Right renal cortex interstitium (tissue), 3 donors: ENCODE results near the gene GCDH. TPM values are rescaled to one million over a fixed set of nuclear protein-coding genes. Genes with fewer than 3 reads are reported as not detected.

Source experiments
- DNase-seq, 3 donors: peaks; one replicate each; pipeline ENCODE4 v3.0.0-alpha.2; 2013; ENCODE audit warnings: low read depth in 3 of 3, low spot score in 2 of 3
- polyA plus RNA-seq, 3 donors: library from polyadenylated mRNA; unstranded; fragments of 120-200 nt; gene quantifications; one replicate each; pipeline ENCODE4 v1.2.1, GENCODE V29; 2013; ENCODE audit not compliant: insufficient read length in 3 of 3

GCDH gene
- polyA plus RNA-seq, 3 donors = 24.0 to 30.4 (median 27.6) TPM

DNA sequence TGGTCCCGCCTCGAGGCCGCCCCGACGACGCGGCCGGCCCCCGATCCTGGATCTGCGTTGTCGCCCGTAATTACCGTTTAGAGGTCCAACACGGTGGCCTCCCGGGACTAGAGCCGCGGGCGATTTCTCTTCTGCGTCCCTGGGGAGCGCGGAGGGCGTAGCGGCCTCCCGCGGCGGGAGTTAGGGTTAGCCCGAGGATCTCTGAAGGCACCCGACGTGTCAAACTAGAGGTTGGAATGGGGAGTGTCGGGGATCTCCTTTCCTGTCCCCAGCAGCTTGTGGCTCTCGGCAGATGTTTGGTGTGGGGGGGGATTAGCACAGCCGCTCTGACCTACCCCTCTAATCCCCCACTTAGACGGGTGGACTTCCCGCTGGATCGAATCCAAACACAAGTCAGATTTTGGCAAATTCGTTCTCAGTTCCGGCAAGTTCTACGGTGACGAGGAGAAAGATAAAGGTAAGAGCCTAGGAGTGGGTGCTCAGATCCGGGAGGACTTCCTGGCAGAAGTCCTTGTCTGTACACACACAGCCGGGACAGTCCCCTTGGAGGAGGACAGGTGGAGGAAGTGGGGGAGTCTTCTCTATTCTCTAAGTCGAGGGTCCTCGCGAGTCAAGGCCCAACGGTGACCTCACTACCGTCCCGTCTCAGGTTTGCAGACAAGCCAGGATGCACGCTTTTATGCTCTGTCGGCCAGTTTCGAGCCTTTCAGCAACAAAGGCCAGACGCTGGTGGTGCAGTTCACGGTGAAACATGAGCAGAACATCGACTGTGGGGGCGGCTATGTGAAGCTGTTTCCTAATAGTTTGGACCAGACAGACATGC lies 48.0 kb downstream of the GCDH start:
- DNase-seq = no peak

DNA sequence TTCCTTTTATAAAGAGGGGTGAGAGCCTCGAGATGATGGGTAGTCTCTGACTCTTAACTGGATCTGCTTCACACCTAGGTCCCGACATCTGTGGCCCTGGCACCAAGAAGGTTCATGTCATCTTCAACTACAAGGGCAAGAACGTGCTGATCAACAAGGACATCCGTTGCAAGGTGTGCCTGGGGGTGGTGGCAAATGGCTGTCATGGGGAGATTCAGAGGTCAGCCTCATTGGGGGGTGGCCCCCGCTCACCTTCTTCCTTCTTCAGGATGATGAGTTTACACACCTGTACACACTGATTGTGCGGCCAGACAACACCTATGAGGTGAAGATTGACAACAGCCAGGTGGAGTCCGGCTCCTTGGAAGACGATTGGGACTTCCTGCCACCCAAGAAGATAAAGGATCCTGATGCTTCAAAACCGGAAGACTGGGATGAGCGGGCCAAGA lies 49.0 kb downstream of the GCDH start:
- DNase-seq = no peak

DNA sequence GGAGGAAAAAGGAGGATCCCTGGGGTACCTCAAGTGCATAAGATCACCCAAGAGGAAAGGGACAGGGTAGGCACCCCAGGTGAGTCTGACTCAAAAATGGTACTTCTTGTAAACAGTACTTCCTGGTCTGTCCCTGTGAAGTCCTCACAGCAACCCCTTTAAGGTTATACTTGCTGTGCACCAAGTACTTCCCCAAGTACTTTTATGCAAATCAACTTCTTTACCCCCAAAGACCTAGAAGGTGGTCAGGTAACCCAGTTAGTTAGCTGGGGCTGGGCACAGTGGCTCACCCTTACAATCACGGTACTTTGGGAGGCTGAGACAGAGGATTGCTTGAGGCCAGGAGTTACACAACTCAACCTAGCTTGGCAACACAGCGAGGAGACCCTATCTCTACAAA lies 49.9 kb downstream of the GCDH start:
- no peak for DNase-seq

DNA sequence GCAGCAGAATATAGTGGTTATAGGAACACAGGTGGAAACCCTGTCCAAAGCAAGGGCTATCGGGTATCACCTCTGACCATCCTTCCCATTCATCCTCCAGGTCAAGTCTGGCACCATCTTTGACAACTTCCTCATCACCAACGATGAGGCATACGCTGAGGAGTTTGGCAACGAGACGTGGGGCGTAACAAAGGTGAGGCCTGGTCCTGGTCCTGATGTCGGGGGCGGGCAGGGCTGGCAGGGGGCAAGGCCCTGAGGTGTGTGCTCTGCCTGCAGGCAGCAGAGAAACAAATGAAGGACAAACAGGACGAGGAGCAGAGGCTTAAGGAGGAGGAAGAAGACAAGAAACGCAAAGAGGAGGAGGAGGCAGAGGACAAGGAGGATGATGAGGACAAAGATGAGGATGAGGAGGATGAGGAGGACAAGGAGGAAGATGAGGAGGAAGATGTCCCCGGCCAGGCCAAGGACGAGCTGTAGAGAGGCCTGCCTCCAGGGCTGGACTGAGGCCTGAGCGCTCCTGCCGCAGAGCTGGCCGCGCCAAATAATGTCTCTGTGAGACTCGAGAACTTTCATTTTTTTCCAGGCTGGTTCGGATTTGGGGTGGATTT lies 52.6 kb downstream of the GCDH start:
- DNase-seq = no peak

DNA sequence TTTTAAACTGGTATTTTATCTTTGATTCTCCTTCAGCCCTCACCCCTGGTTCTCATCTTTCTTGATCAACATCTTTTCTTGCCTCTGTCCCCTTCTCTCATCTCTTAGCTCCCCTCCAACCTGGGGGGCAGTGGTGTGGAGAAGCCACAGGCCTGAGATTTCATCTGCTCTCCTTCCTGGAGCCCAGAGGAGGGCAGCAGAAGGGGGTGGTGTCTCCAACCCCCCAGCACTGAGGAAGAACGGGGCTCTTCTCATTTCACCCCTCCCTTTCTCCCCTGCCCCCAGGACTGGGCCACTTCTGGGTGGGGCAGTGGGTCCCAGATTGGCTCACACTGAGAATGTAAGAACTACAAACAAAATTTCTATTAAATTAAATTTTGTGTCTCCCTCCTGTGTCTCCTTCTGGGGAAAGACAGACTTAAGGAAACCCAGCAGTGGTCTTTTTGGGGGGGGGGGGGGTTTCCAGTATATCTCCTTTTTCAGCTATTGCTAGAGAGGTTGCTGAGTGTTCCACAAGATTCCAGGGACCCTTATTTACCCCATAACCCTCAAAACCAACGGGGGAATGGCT lies 53.2 kb downstream of the GCDH start:
- DNase-seq = no peak

DNA sequence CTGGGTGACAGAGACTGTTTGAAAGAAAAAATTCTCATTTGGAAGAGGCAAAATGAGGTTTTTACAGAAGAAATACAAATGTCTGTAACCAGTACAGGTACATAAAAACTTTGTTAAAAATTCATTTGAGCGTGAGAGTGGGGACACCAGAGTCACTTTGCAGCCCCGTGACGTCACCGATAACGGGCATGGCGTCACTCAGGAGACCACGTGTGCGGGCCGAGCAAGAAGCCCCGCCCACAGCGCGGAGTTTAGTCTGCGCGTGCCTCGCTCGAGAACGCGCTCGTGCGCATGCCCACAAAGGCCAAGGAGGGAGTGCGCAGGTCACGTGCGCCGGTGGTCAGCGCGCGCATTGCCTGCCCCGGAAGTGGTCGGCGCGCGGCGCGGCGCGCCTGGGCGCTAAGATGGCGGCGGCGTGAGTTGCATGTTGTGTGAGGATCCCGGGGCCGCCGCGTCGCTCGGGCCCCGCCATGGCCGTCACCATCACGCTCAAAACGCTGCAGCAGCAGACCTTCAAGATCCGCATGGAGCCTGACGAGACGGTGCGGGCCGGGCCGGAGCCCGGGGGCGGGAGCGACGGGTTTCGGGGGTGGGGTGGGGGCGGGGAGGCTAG lies 54.6 kb downstream of the GCDH start, which contains the start of gene RAD23A:
Gene RAD23A, plus strand, starts transcription at position 384 of the 613 bp plus-strand sequence. Its CDS starts 87 bp downstream, at position 471.
- peak; percentile 93 to 96 (median 96) for DNase-seq

DNA sequence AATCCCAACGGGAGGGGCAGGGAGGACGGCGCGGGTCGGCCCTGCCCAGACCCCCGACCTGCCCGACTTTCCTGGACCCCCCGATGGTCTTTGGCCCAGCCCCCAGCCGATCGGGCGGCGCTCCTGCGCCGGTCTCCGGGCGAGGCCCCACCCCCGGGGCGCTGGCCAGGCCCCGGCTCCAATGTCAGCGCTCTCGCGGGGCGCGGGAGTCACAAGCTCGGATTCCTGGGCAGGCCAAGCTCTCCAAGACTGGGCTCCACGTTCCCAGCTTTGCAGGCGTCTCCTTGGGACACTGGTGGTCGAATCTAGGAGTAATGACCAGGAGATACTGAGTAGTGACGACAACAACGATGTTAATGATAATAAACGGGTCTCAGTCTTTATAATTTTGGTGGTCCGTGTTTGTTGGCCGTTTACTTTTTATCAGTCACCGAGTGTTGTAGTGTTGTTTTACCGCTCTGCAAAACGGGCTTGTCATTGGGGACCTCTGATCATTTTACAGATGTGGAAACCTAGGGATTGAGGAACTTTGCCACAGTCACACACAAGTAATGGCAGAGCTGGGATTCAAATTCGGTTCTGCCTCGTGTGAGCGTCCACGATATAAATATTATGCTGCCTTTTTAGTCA lies 55.2 kb downstream of the GCDH start:
- no peak for DNase-seq

DNA sequence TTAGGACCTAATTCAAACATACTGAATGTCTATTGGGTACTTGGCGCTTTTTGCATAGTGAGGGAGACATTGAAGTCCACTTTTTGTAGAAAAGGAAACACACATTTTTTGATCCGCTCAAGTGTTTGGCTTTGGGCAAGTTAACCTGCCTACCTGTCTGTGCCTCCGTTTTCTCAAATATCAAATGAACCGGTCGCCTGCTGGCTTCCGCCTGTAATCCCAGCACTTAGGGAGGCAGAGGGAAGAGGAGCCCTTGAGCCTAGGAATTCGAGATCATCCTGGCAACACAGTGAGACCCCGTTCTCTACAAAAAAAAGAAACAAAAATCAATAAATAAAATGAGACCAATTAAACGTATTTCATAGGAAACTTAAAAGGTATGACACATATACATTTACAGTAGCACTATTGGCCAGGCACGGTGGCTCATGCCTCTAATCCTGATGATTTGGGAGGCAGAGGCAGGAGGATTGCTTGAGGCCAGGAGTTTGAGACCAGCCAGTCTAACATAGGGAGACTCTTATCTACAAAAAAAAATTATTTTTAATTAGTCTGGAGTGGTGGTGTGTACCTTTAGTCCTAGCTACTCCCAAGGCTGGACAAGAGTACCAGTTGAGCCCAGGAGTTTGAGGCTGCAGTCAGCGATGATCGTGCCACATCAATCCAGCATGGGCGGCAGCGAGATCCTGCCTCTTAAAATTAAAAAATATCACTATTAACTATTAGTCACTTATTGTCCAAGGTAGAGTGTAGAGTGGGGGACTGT lies 56.0 kb downstream of the GCDH start:
- no peak for DNase-seq

DNA sequence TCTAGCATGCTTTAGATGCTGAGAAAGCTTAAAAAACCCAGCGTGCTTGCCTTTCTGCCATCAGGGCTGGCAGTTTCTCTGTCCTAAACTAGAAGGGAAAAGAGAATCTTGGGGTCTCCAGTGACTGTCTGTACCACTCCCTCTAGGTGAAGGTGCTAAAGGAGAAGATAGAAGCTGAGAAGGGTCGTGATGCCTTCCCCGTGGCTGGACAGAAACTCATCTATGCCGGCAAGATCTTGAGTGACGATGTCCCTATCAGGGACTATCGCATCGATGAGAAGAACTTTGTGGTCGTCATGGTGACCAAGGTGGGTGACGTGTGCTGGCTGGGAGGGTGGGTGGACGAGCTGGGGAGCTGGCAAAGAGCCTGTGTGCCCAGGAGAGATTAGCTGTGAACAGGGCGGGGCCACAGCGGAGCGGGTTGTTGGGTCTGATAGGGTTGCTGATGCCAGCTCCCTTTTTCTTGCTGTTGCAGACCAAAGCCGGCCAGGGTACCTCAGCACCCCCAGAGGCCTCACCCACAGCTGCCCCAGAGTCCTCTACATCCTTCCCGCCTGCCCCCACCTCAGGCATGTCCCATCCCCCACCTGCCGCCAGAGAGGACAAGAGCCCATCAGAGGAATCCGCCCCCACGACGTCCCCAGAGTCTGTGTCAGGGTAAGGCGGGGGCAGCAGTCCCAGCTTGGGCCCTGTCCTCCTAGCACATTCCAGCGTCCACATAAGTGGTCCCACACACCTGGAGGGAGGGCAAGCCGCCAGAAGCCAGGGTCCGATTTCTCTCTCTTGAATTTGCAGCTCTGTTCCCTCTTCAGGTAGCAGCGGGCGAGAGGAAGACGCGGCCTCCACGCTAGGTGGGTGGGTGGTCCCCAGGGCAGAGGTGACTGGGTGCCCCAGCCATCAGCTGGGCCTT lies 57.0 kb downstream of the GCDH start:
- DNase-seq = no peak

DNA sequence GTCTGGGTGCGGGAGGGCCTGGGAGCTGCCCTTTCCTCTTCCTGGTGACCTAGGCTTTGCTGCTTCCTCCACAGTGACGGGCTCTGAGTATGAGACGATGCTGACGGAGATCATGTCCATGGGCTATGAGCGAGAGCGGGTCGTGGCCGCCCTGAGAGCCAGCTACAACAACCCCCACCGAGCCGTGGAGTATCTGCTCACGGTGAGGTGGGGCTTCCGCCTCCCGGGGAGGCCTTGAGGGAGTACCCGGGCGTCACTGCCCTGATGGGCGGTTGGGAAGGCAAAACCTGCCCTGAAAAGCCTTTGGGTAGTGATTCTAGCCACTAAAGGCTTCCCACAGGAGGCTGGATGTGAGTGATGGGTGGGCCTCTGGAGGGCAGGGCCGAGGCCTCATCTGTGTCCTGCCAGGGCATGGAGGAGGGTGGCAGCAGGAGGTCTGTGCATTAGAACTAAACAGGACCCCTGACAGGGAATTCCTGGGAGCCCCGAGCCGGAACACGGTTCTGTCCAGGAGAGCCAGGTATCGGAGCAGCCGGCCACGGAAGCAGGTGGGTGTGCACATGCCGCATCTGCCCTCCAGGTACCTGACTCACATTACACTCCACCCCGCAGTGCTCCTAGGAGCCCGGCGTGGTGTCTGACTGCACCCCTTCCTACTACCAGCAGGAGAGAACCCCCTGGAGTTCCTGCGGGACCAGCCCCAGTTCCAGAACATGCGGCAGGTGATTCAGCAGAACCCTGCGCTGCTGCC lies 57.8 kb downstream of the GCDH start:
- DNase-seq = no peak

Other genes with a start within 250 kb of the GCDH start
- gene MAN2B1, start 224.4 kb upstream of the GCDH start, polyA plus RNA-seq = 10 to 100 TPM; 23.6 to 26.0 (median 24.1) TPM
- 10 to 100 TPM; 11.9 to 14.5 (median 13.7) TPM for gene WDR83, start 224.4 kb upstream of the GCDH start, polyA plus RNA-seq
- gene DHPS, start 209.3 kb upstream of the GCDH start, polyA plus RNA-seq = 10 to 100 TPM; 72.8 to 76.2 (median 72.9) TPM
- gene GNG14, start 203.2 kb upstream of the GCDH start, polyA plus RNA-seq = not detected
- 10 to 100 TPM; 12.0 to 14.3 (median 12.6) TPM for gene FBXW9, start 194.5 kb upstream of the GCDH start, polyA plus RNA-seq
- 10 to 100 TPM; 62.2 to 66.0 (median 62.9) TPM for gene TNPO2, start 167.2 kb upstream of the GCDH start, polyA plus RNA-seq
- gene TRIR, start 156.5 kb upstream of the GCDH start, polyA plus RNA-seq = 100 to 1,000 TPM; 125 to 160 (median 151) TPM
- 10 to 100 TPM; 83.8 to 97.1 (median 89.2) TPM for gene GET3, start 153.7 kb upstream of the GCDH start, polyA plus RNA-seq
- under 1 TPM in 2 of 3 donors, not detected in 1; 0.07 to 0.08 TPM for gene BEST2, start 139.4 kb upstream of the GCDH start, polyA plus RNA-seq
- 10 to 100 TPM; 34.5 to 47.7 (median 42.4) TPM for gene HOOK2, start 115.6 kb upstream of the GCDH start, polyA plus RNA-seq
- gene JUNB, start 99.7 kb upstream of the GCDH start, polyA plus RNA-seq = 10 to 100 TPM; 21.4 to 47.8 (median 32.9) TPM
- 100 to 1,000 TPM; 286 to 323 (median 296) TPM for gene PRDX2, start 89.4 kb upstream of the GCDH start, polyA plus RNA-seq
- 1 to 10 TPM; 1.7 to 7.5 (median 5.9) TPM for gene THSD8, start 89.1 kb upstream of the GCDH start, polyA plus RNA-seq
- 10 to 100 TPM; 31.6 to 35.6 (median 34.9) TPM for gene RNASEH2A, start 84.6 kb upstream of the GCDH start, polyA plus RNA-seq
- not detected for gene RTBDN, start 56.6 kb upstream of the GCDH start, polyA plus RNA-seq
- gene MAST1, start 52.6 kb upstream of the GCDH start, polyA plus RNA-seq = under 1 TPM; 0.80 to 0.99 (median 0.89) TPM
- 10 to 100 TPM; 10.1 to 15.0 (median 11.6) TPM for gene DNASE2, start 9.7 kb upstream of the GCDH start, polyA plus RNA-seq
- gene KLF1, start 4.0 kb upstream of the GCDH start, polyA plus RNA-seq = under 1 TPM; 0.39 to 0.44 (median 0.40) TPM
- 1 to 10 TPM; 1.7 to 3.6 (median 2.7) TPM for gene SYCE2, start 28.1 kb downstream of the GCDH start, polyA plus RNA-seq
- 10 to 100 TPM; 42.7 to 49.7 (median 42.7) TPM for gene FARSA, start 42.6 kb downstream of the GCDH start, polyA plus RNA-seq
- 1,000 to 10,000 TPM in 1 of 3 donors, 100 to 1,000 TPM in 2; 833 to 1,059 (median 960) TPM for gene CALR, start 47.4 kb downstream of the GCDH start, polyA plus RNA-seq
- 10 to 100 TPM; 59.3 to 69.3 (median 61.7) TPM for gene RAD23A, start 54.7 kb downstream of the GCDH start, polyA plus RNA-seq
- gene GADD45GIP1, start 66.1 kb downstream of the GCDH start, polyA plus RNA-seq = 10 to 100 TPM; 28.0 to 33.3 (median 30.6) TPM
- gene DAND5, start 78.4 kb downstream of the GCDH start, polyA plus RNA-seq = under 1 TPM in 2 of 3 donors, not detected in 1; 0.11 to 0.15 TPM
- gene NFIX, start 104.3 kb downstream of the GCDH start, polyA plus RNA-seq = 10 to 100 TPM; 13.3 to 15.0 (median 14.2) TPM
- gene LYL1, start 211.7 kb downstream of the GCDH start, polyA plus RNA-seq = 1 to 10 TPM; 3.2 to 5.5 (median 3.5) TPM
- 10 to 100 TPM; 30.8 to 34.5 (median 32.0) TPM for gene TRMT1, start 225.6 kb downstream of the GCDH start, polyA plus RNA-seq
- 10 to 100 TPM; 18.3 to 23.9 (median 21.2) TPM for gene NACC1, start 227.1 kb downstream of the GCDH start, polyA plus RNA-seq